H1 (cell line): ENCODE measurements around the gene RMND5B. TPM values are rescaled to one million over a fixed set of nuclear protein-coding genes. Genes with fewer than 3 reads are reported as not detected.

Experiments
- CTCF ChIA-PET: fragments of 300-600 bp; sonication (Branson Sonifier 250); formaldehyde crosslinking; loops from one replicate; lab custom pipeline; 2021; ENCODE audit not compliant: partially characterized antibody; lab: Charles Lee
- POLR2A ChIA-PET: fragments of 300-600 bp; sonication (Branson Sonifier 250); formaldehyde crosslinking; loops from one replicate; lab custom pipeline; 2021; ENCODE audit warnings: inconsistent platforms; ENCODE audit not compliant: partially characterized antibody; lab: Charles Lee
- DNase-seq, 2 experiments: peaks; one replicate each; pipeline versions ENCODE4 v3.0.0 to v3.0.0-alpha.2; 2010 to 2022; ENCODE audit warnings: low spot score in 2 of 2, low read depth in 1 of 2, mixed read lengths in 1 of 2
- FAIRE-seq: peaks from 2 replicates; lab custom pipeline; 2011; peaks lifted over from hg19 to GRCh38; lab: Jason Lieb, UNC
- H2AFZ ChIP-seq: 2 replicates; pipeline ENCODE4 v1.8.1; 2012; ENCODE audit warnings: low read length, inconsistent platforms
- H2AK5ac ChIP-seq: 2 replicates; pipeline ENCODE4 v1.6.1; 2013; ENCODE audit warnings: low read depth, low read length
- H2BK120ac ChIP-seq: replicated peaks from 2 replicates; pipeline ENCODE3; 2013; ENCODE audit warnings: low read depth, low read length, inconsistent platforms
- H2BK12ac ChIP-seq: 2 replicates; pipeline ENCODE4 v1.6.1; 2013; ENCODE audit warnings: low read depth, low read length
- H2BK15ac ChIP-seq: 2 replicates; pipeline ENCODE4 v1.6.1; 2013; ENCODE audit warnings: low read length
- H2BK20ac ChIP-seq: 2 replicates; pipeline ENCODE4 v1.6.1; 2013; ENCODE audit warnings: low read length
- H2BK5ac ChIP-seq: 2 replicates; pipeline ENCODE4 v1.6.1; 2013; ENCODE audit warnings: low read depth, low read length
- H3K14ac ChIP-seq: 2 replicates; pipeline ENCODE4 v1.6.1; 2013; ENCODE audit warnings: inconsistent platforms; ENCODE audit not compliant: insufficient read length
- H3K18ac ChIP-seq: 2 replicates; pipeline ENCODE4 v1.6.1; 2013; ENCODE audit warnings: low read length; ENCODE audit errors: extremely low read depth
- H3K23ac ChIP-seq: 2 replicates; pipeline ENCODE4 v1.6.1; 2013; ENCODE audit warnings: inconsistent platforms; ENCODE audit not compliant: insufficient read length
- H3K23me2 ChIP-seq: 2 replicates; pipeline ENCODE4 v1.6.1; 2013; ENCODE audit warnings: low read depth, low read length
- H3K27ac ChIP-seq: 2 replicates; pipeline ENCODE4 v1.6.1; 2011; ENCODE audit warnings: low read depth, low read length, inconsistent platforms
- H3K27me3 ChIP-seq, 4 experiments: replicated peaks in 1 of 4; 1 replicate in 1 of 4; 2 replicates in 3 of 4; pipeline versions ENCODE4 v1.6.1 to v1.8.1; 2011 to 2013; ENCODE audit warnings: low read length in 3 of 4, mild to moderate bottlenecking in 3 of 4, inconsistent platforms in 2 of 4, mixed read lengths in 2 of 4, moderate library complexity in 1 of 4; ENCODE audit not compliant: control insufficient read depth in 3 of 4, insufficient read depth in 3 of 4; ENCODE audit errors: extremely low read depth in 1 of 4
- H3K36me3 ChIP-seq, 4 experiments: 2 replicates each; pipeline versions ENCODE4 v1.6.1 to v1.8.1; 2011 to 2013; ENCODE audit warnings: mild to moderate bottlenecking in 4 of 4, low read length in 3 of 4, moderate library complexity in 2 of 4, control low read depth in 1 of 4, inconsistent platforms in 1 of 4; ENCODE audit not compliant: insufficient read depth in 4 of 4, control insufficient read depth in 2 of 4
- H3K4ac ChIP-seq: replicated peaks from 2 replicates; pipeline ENCODE3; 2013; ENCODE audit warnings: low read length, low read depth, mixed read lengths, inconsistent platforms; ENCODE audit not compliant: insufficient read length
- H3K4me1 ChIP-seq, 4 experiments: replicated peaks in 1 of 4; 1 replicate in 1 of 4; 2 replicates in 3 of 4; pipeline versions ENCODE4 v1.6.1 to v1.8.1; 2011 to 2013; ENCODE audit warnings: low read length in 3 of 4, inconsistent platforms in 2 of 4, mixed read lengths in 1 of 4; ENCODE audit not compliant: insufficient read depth in 4 of 4, control insufficient read depth in 3 of 4
- H3K4me2 ChIP-seq, 2 experiments: 2 replicates each; pipeline versions ENCODE4 v1.6.1 to v1.8.1; 2011 to 2013; ENCODE audit warnings: low read depth in 2 of 2, low read length in 2 of 2, control low read depth in 1 of 2, inconsistent platforms in 1 of 2, mild to moderate bottlenecking in 1 of 2; ENCODE audit not compliant: insufficient read depth in 1 of 2
- H3K4me3 ChIP-seq, 4 experiments: fragments of 200-600, 300-600 bp in 1 of 4; sonication (generic), shearing (Covaris generic), sonication (Bioruptor Twin) in 1 of 4; 2 replicates each; pipeline versions ENCODE4 v1.5.1 to v1.8.1; 2011 to 2016; ENCODE audit warnings: low read length in 4 of 4, low read depth in 3 of 4, control low read depth in 2 of 4, inconsistent platforms in 2 of 4, mild to moderate bottlenecking in 2 of 4, mixed read lengths in 1 of 4, moderate library complexity in 1 of 4; ENCODE audit not compliant: insufficient read depth in 2 of 4; ENCODE audit errors: extremely low read depth in 1 of 4
- H3K56ac ChIP-seq: replicated peaks from 2 replicates; pipeline ENCODE3; 2013; ENCODE audit warnings: low read depth, mild to moderate bottlenecking, mixed read lengths, low read length, inconsistent platforms; ENCODE audit not compliant: insufficient read length
- H3K79me1 ChIP-seq: 2 replicates; pipeline ENCODE4 v1.6.1; 2013; ENCODE audit warnings: low read depth, low read length, control low read depth
- H3K79me2 ChIP-seq, 2 experiments: 2 replicates each; pipeline versions ENCODE4 v1.6.1 to v1.8.1; 2012 to 2013; ENCODE audit warnings: low read length in 2 of 2, mild to moderate bottlenecking in 2 of 2, inconsistent platforms in 1 of 2; ENCODE audit not compliant: insufficient read depth in 2 of 2, control insufficient read depth in 1 of 2
- H3K9ac ChIP-seq, 4 experiments: replicated peaks in 1 of 4; 1 replicate in 1 of 4; 2 replicates in 3 of 4; pipeline versions ENCODE4 v1.6.1 to v1.8.1; 2011 to 2013; ENCODE audit warnings: low read depth in 3 of 4, low read length in 3 of 4, control low read depth in 2 of 4, mild to moderate bottlenecking in 2 of 4, moderate library complexity in 2 of 4, inconsistent platforms in 1 of 4; ENCODE audit errors: extremely low read depth in 1 of 4
- H3K9me3 ChIP-seq, 2 experiments: 2 replicates each; pipeline versions ENCODE4 v1.6.1 to v1.8.1; 2012 to 2013; ENCODE audit warnings: mild to moderate bottlenecking in 2 of 2, moderate library complexity in 2 of 2, control low read depth in 1 of 2, inconsistent platforms in 1 of 2, low read depth in 1 of 2, low read length in 1 of 2, mixed read lengths in 1 of 2; ENCODE audit not compliant: insufficient read depth in 2 of 2
- H4K20me1 ChIP-seq, 2 experiments: replicated peaks in 1 of 2; 2 replicates each; pipeline versions ENCODE3 to v1.8.1; 2011 to 2013; ENCODE audit warnings: inconsistent platforms in 2 of 2, low read length in 2 of 2, mild to moderate bottlenecking in 1 of 2; ENCODE audit not compliant: insufficient read depth in 2 of 2, control insufficient read depth in 1 of 2
- H4K5ac ChIP-seq: 2 replicates; pipeline ENCODE4 v1.6.1; 2013; ENCODE audit warnings: low read length, low read depth, mixed read lengths, inconsistent platforms; ENCODE audit not compliant: insufficient read length
- H4K8ac ChIP-seq: 2 replicates; pipeline ENCODE4 v1.8.0; 2013; ENCODE audit warnings: mild to moderate bottlenecking, moderate library complexity, low read length, inconsistent platforms; ENCODE audit not compliant: insufficient read depth; ENCODE audit errors: extremely low read depth
- H4K91ac ChIP-seq: replicated peaks from 2 replicates; pipeline ENCODE3; 2013; ENCODE audit warnings: low read length, mixed read lengths, inconsistent platforms; ENCODE audit not compliant: insufficient read length
- CHD2 ChIP-seq: IDR thresholded peaks from 2 replicates; pipeline ENCODE4 v1.6.1; 2012; ENCODE audit warnings: low read length, improper control_type of control experiment
- CTCF ChIP-seq, 3 experiments: IDR thresholded peaks; 1 replicate in 2 of 3; 2 replicates in 1 of 3; pipeline versions ENCODE4 v1.5.1 to v1.6.1; 2011; ENCODE audit warnings: low read length in 3 of 3, mild to moderate bottlenecking in 3 of 3, inconsistent platforms in 2 of 3, low read depth in 1 of 3, moderate library complexity in 1 of 3; ENCODE audit not compliant: insufficient read depth in 1 of 3; ENCODE audit errors: control extremely low read depth in 1 of 3
- E2F6 ChIP-seq: IDR thresholded peaks from 2 replicates; pipeline ENCODE4 v1.6.1; 2012; ENCODE audit warnings: inconsistent platforms
- HDAC2 ChIP-seq, 2 experiments: fragments of 300-600 bp in 1 of 2; sonication (generic) in 1 of 2; IDR thresholded peaks; 2 replicates each; pipeline ENCODE4 v1.6.1; 2011 to 2012; ENCODE audit warnings: low read depth in 2 of 2, low read length in 2 of 2, mild to moderate bottlenecking in 2 of 2, moderate library complexity in 2 of 2, borderline replicate concordance in 1 of 2, inconsistent platforms in 1 of 2
- RFX5 ChIP-seq: IDR thresholded peaks from 2 replicates; pipeline ENCODE4 v1.6.1; 2011; ENCODE audit warnings: low read depth, low read length, improper control_type of control experiment, borderline replicate concordance
- RXRA ChIP-seq: IDR thresholded peaks from 2 replicates; pipeline ENCODE4 v1.6.1; 2011; ENCODE audit warnings: low read depth, mild to moderate bottlenecking, low read length, moderate library complexity; ENCODE audit not compliant: insufficient read depth
- SIN3A ChIP-seq, 2 experiments: IDR thresholded peaks in 1 of 2; conservative IDR thresholded peaks in 1 of 2; 2 replicates each; pipeline ENCODE4 v1.6.1; 2011 to 2012; ENCODE audit warnings: low read length in 2 of 2, improper control_type of control experiment in 1 of 2, low read depth in 1 of 2, mild to moderate bottlenecking in 1 of 2
- SIRT6 ChIP-seq: IDR thresholded peaks from one replicate; pipeline ENCODE4 v1.7.1; 2012; ENCODE audit warnings: low read length, inconsistent platforms
- WGBS, 2 experiments: shearing (Covaris generic) in 1 of 2; methylation state at CpG; one replicate each; pipeline versions ENCODE4 v1.1.6 to v1.1.7; 2013 to 2015; ENCODE audit warnings: low lambda C conversion rate in 2 of 2, mixed read lengths in 2 of 2, inconsistent platforms in 1 of 2, low coverage in 1 of 2, missing lambda C conversion rate in 1 of 2; ENCODE audit not compliant: insufficient replicate concordance in 2 of 2, insufficient coverage in 1 of 2, insufficient read length in 1 of 2; ENCODE audit errors: extremely low coverage in 1 of 2, missing lambda C conversion rate in 1 of 2; 5-methylcytosine and 5-hydroxymethylcytosine counted together
- polyA plus RNA-seq, 7 experiments: library from polyadenylated mRNA; depleted of rRNA in 3 of 7; stranded (reverse) in 5 of 7; unstranded in 2 of 7; fragments of >200 nt in 5 of 7; fragments of 200-250 nt in 2 of 7; gene quantifications; 1 replicate in 5 of 7; 2 replicates in 1 of 7; 4 replicates in 1 of 7; pipeline versions ENCODE4 v1.2.1 to v1.2.3, GENCODE V29; 2011 to 2013; ENCODE audit warnings: missing spikeins in 2 of 7, mixed read lengths in 2 of 7
- total RNA-seq: library from RNA; stranded (reverse); fragmentation: NEBNext Ultra II Directional; extraction: Animal tissue kit (Norgen Biotek cat#: 25700); gene quantifications from 2 replicates; pipeline ENCODE4 v1.2.1, GENCODE V29; 2021

Gene RMND5B
- total and polyA plus RNA-seq, 2 of the 8 experiments (the other 6 are each of a cell fraction or from before 2014, with no cell fraction given): 75.9 to 90.2 TPM

- Histone ChIP-seq H3K27me3 (no peaks in the 10 kb centered on the region; a peak in 1 of 7 replicates), H2BK20ac (no peak overlapping the region), H3K4ac (no peak overlapping the region), H3K56ac (no peak overlapping the region), H4K20me1 (no peaks in the 10 kb centered on the region), H4K8ac (no peak overlapping the region), H3K79me2 (no peaks in the 10 kb centered on the region), H2BK5ac (no peak overlapping the region), H3K9ac (no peak overlapping the region), H2AK5ac (no peak overlapping the region), H3K14ac (no peak overlapping the region), H4K5ac (no peak overlapping the region), H2BK15ac (peak overlapping the region; percentile 31; the same call in 1 of the 2 replicates), H3K23me2 (no peaks in the 10 kb centered on the region), H3K79me1 (no peaks in the 10 kb centered on the region), H2BK120ac (no peak overlapping the region), H3K18ac (no peak overlapping the region), H3K27ac (no peak overlapping the region), H2AFZ (no peak overlapping the region), H3K4me2 (no peak overlapping the region), H4K91ac (no peak overlapping the region), H3K4me1 (peaks cover 0 to 10% (median 3%) of the 10 kb centered on the region in 4 experiments; a peak in 3 of 7 replicates), H3K36me3 (no peaks in the 10 kb centered on the region), H3K23ac (no peak overlapping the region), H3K9me3 (peaks cover 0 to 8% of the 10 kb centered on the region in 2 experiments; a peak in 2 of 4 replicates), H2BK12ac (no peak overlapping the region), H3K4me3 (no peak overlapping the region)
- POLR2A ChIA-PET: interaction anchor here (31.3 to 38.5 kb wide), 2 partner anchors 8 to 11 kb away, joined by 985 read pairs; partner anchors contain the start of genes GMCL2 and HNRNPAB
- TF ChIP-seq CTCF (IDR thresholded peaks at IDR 0.05; ENCODE audit: control extremely low read depth in 1 of 3, insufficient read depth in 1 of 3, low read depth in 1 of 3, low read length in 3 of 3): no peak
- TF ChIP-seq SIN3A (conservative IDR thresholded peaks at IDR 0.05 in 1 of 2, IDR thresholded peaks at IDR 0.05 in 1 of 2; ENCODE audit: low read depth in 1 of 2, low read length in 2 of 2): no peak
- TF ChIP-seq CHD2: no peak
- no peak for TF ChIP-seq SIRT6
- TF ChIP-seq E2F6: no peak
- TF ChIP-seq RFX5: no peak
- TF ChIP-seq HDAC2 (IDR thresholded peaks at IDR 0.05; ENCODE audit: borderline replicate concordance in 1 of 2, low read depth in 2 of 2, low read length in 2 of 2): no peak
- no peak for TF ChIP-seq RXRA
- CTCF ChIA-PET: interaction anchor here (0.5 to 1.6 kb wide), 3 partner anchors 8 to 10 kb away, joined by 3 read pairs; no protein-coding TSS in a partner anchor
- 90% methylated on average over 2 of the region's 2 CpGs; no CpG with 5 or more reads in 1 of the 2 experiments for WGBS, 2 experiments
- FAIRE-seq (no peak), DNase-seq (no peak)
These were observed 61.4 kb downstream of the RMND5B start for GRCh38 chr5:178192244-178192643.
